Measurements from ENCODE around the gene SEMA4C.

Gene SEMA4C

DNA sequence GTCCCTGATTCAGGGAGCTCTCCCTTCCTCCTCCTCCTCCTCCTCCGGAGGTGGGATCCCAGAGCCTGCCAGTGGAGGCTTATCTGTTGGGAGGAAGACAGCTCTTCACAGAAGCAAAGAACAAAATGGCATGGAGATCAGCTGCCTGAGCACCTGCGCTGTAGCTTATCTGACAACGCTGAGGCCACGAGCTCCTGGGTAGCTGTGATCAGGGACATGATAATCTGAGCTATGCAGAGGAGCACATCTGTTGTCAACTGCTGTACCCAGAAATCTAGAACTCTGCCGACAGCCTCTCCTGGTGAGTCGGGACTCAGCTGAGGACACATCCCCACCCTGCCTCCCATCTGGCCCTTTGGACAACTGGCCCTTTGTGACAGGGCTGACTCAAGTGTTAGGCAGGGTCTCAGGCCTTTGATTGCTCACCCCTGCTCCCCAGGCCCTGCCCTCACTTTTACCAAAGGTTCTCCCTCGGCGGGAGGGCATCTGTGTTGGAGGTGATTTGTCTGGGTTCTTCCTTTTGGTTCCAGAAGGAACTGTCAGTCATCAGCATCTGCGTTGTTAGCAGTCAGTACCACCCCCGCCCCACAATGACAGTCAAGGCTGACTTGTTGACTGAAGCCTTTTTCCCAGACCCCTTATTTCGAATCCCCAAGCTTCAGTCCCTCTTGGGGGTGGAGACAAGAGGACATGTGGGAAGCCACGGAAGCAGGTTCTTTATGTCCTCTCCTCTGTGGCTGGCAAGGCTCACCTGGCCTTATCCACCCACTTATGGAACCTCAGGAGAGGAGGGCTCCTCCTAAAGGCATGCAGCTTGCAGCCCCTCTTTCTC lies 59.7 kb downstream of the SEMA4C start:
- FAIRE-seq (no peak), DNase-seq (ENCODE audit: insufficient read length) (no peak)
- no peak for TF ChIP-seq POLR2A (IDR thresholded peaks at IDR 0.05; ENCODE audit: low read depth, low read length)
